K562 (cell line): Measurements from ENCODE around the gene ZNF845. TPM values are rescaled to one million over a fixed set of nuclear protein-coding genes. Genes with fewer than 3 reads are reported as not detected.
A peak's percentile ranks its signal among the peaks of the same experiment; 100 is the strongest.

Experiments
- ATAC-seq: fragments of 200-7000 bp; cut with Tn5 transposase; 3 replicates; pipeline ENCODE4 v1.9.1; 2020; ENCODE audit warnings: moderate library complexity
- BruUV-seq: library from RNA; stranded (reverse); fragments of 400-500 nt; replicated peaks from 2 replicates; lab custom pipeline; 2021; lab: Mats Ljungman, UMichigan
- CTCF ChIA-PET: fragments of 300-600 bp; formaldehyde crosslinking; extraction: SDS; loops from one replicate; lab custom pipeline; 2021; ENCODE audit warnings: low intra/inter-chr PET ratio; lab: Yijun Ruan, JAX
- POLR2A ChIA-PET: fragments of 300-600, 350-650 bp; sonication (Branson Sonifier 250); formaldehyde crosslinking; extraction: SDS; loops from one replicate; lab custom pipeline; 2021; ENCODE audit warnings: antibody characterized with exemption, inconsistent platforms; lab: Yijun Ruan, JAX
- DNase-seq, 4 experiments: peaks; one replicate each; pipeline versions ENCODE4 v3.0.0 to v3.0.0-alpha.2; 2011 to 2018; ENCODE audit warnings: low spot score in 3 of 4, mixed read lengths in 3 of 4; ENCODE audit errors: extremely low read depth in 1 of 4
- FAIRE-seq: peaks from 2 replicates; lab custom pipeline; 2011; peaks lifted over from hg19 to GRCh38; lab: Jason Lieb, UNC
- H2AFZ ChIP-seq: 2 replicates; pipeline ENCODE4 v1.6.0; 2011; ENCODE audit warnings: low read depth, low read length, control low read depth, inconsistent platforms
- H3K27ac ChIP-seq: fragments of 200-600 bp; 3 replicates; pipeline ENCODE4 v1.8.0; 2011; ENCODE audit warnings: low read depth, mild to moderate bottlenecking, control low read depth, inconsistent platforms, low read length, moderate library complexity, mixed read lengths; ENCODE audit errors: extremely low read depth
- H3K27me3 ChIP-seq, 2 experiments: fragments of 300-600 bp in 1 of 2; 2 replicates in 1 of 2; 3 replicates in 1 of 2; pipeline versions ENCODE4 v1.6.0 to v1.8.0; 2011; ENCODE audit warnings: inconsistent platforms in 2 of 2, low read length in 2 of 2, mild to moderate bottlenecking in 1 of 2, mixed read lengths in 1 of 2, moderate library complexity in 1 of 2; ENCODE audit not compliant: control insufficient read depth in 2 of 2, insufficient read depth in 2 of 2
- H3K36me3 ChIP-seq: fragments of 300-600 bp; 3 replicates; pipeline ENCODE4 v1.8.0; 2011; ENCODE audit warnings: mild to moderate bottlenecking, low read length, inconsistent platforms; ENCODE audit not compliant: control insufficient read depth, insufficient read depth
- H3K4me1 ChIP-seq, 2 experiments: fragments of 200-600 bp in 1 of 2; replicated peaks in 1 of 2; 2 replicates in 1 of 2; 3 replicates in 1 of 2; pipeline versions ENCODE4 v1.5.1 to v1.8.0; 2011; ENCODE audit warnings: inconsistent platforms in 2 of 2, low read length in 2 of 2, mild to moderate bottlenecking in 1 of 2, mixed read lengths in 1 of 2, moderate library complexity in 1 of 2; ENCODE audit not compliant: control insufficient read depth in 2 of 2, insufficient read depth in 2 of 2
- H3K4me2 ChIP-seq: 2 replicates; pipeline ENCODE4 v1.6.1; 2011; ENCODE audit warnings: low read length, control low read depth, inconsistent platforms, mixed read lengths; ENCODE audit not compliant: insufficient read depth
- H3K4me3 ChIP-seq: fragments of 200-600 bp; sonication (generic), shearing (Covaris generic); 2 replicates; pipeline ENCODE4 v1.5.1; 2016; ENCODE audit warnings: control low read depth, inconsistent platforms
- H3K79me2 ChIP-seq: fragments of 200-600 bp; 3 replicates; pipeline ENCODE4 v1.8.0; 2011; ENCODE audit warnings: low read length, inconsistent platforms; ENCODE audit not compliant: control insufficient read depth, insufficient read depth
- H3K9ac ChIP-seq, 2 experiments: 2 replicates each; pipeline versions ENCODE4 v1.6.0 to v1.6.1; 2011; ENCODE audit warnings: low read depth in 2 of 2, low read length in 2 of 2, control low read depth in 1 of 2, inconsistent platforms in 1 of 2, mild to moderate bottlenecking in 1 of 2, mixed read lengths in 1 of 2; ENCODE audit not compliant: insufficient read depth in 1 of 2
- H3K9me1 ChIP-seq: one replicate; pipeline ENCODE4 v1.6.0; 2011; ENCODE audit warnings: inconsistent platforms, mild to moderate bottlenecking, low read length, moderate library complexity; ENCODE audit not compliant: control insufficient read depth, insufficient read depth
- H3K9me3 ChIP-seq: replicated peaks from 2 replicates; pipeline ENCODE4 v1.5.1; 2011; ENCODE audit warnings: low read depth, low read length, inconsistent platforms; ENCODE audit not compliant: control insufficient read depth, insufficient read depth
- H4K20me1 ChIP-seq: replicated peaks from 2 replicates; pipeline ENCODE4 v1.6.1; 2011; ENCODE audit warnings: low read length, inconsistent platforms, mixed read lengths; ENCODE audit not compliant: control insufficient read depth, insufficient read depth
- E2F6 ChIP-seq, 2 experiments: IDR thresholded peaks; 2 replicates each; pipeline ENCODE4 v1.6.1; 2011; ENCODE audit warnings: borderline replicate concordance in 1 of 2, control low read depth in 1 of 2, low read depth in 1 of 2, low read length in 1 of 2, mild to moderate bottlenecking in 1 of 2, mixed read lengths in 1 of 2, moderate library complexity in 1 of 2; ENCODE audit not compliant: insufficient read depth in 1 of 2, insufficient read length in 1 of 2, poor library complexity in 1 of 2, severe bottlenecking in 1 of 2; ENCODE audit errors: extremely low read depth in 1 of 2
- L3MBTL2 ChIP-seq: fragments of 450-650 bp; IDR thresholded peaks from 2 replicates; pipeline ENCODE4 v1.6.1; 2016; ENCODE audit warnings: mild to moderate bottlenecking, moderate library complexity
- NRF1 ChIP-seq, 2 experiments: fragments of 450-650 bp; IDR thresholded peaks in 1 of 2; conservative IDR thresholded peaks in 1 of 2; 2 replicates each; pipeline ENCODE4 v1.6.1; 2014; ENCODE audit warnings: mild to moderate bottlenecking in 2 of 2
- PCBP2 ChIP-seq: fragments of 200-400 bp; formaldehyde crosslinking; IDR thresholded peaks from 2 replicates; pipeline ENCODE4 v1.6.1; 2018; ENCODE audit warnings: low read length, low read depth, mild to moderate bottlenecking, moderate library complexity; ENCODE audit not compliant: poor library complexity, severe bottlenecking
- SMARCE1 ChIP-seq: fragments of 450-650 bp; IDR thresholded peaks from 2 replicates; pipeline ENCODE4 v1.7.1; 2016; ENCODE audit warnings: mild to moderate bottlenecking
- SOX6 ChIP-seq: fragments of 450-650 bp; IDR thresholded peaks from 2 replicates; pipeline ENCODE4 v1.6.1; 2014; ENCODE audit warnings: mild to moderate bottlenecking
- SPI1 ChIP-seq: IDR thresholded peaks from 2 replicates; pipeline ENCODE4 v1.6.1; 2011; ENCODE audit warnings: low read depth, low read length, control low read depth, borderline replicate concordance
- YY1 ChIP-seq, 3 experiments: IDR thresholded peaks; 2 replicates each; pipeline ENCODE4 v1.6.1; 2011; ENCODE audit warnings: low read length in 2 of 3, mild to moderate bottlenecking in 2 of 3, moderate library complexity in 2 of 3, borderline replicate concordance in 1 of 3, control low read depth in 1 of 3, low read depth in 1 of 3; ENCODE audit not compliant: insufficient read depth in 3 of 3, insufficient replicate concordance in 2 of 3, control insufficient read depth in 1 of 3, insufficient read length in 1 of 3; ENCODE audit errors: extremely low read depth in 1 of 3
- ZNF282 ChIP-seq: sonication (generic); formaldehyde crosslinking; IDR thresholded peaks from 2 replicates; pipeline ENCODE4 v1.8.1; 2023; ENCODE audit warnings: missing genetic modification reagents
- whole genome bisulfite sequencing: fragments of 100-300 bp; shearing (Covaris generic); methylation state at CpG from one replicate; pipeline ENCODE4 v1.1.6; 2016; ENCODE audit warnings: low coverage, mixed read lengths; ENCODE audit not compliant: insufficient coverage; ENCODE audit errors: missing lambda C conversion rate; 5-methylcytosine and 5-hydroxymethylcytosine counted together
- in situ Hi-C: fragments of 300-500 bp; cut with MboI; formaldehyde crosslinking; loops from 4 replicates; pipeline ENCODE4 v1.15.0; 2018; ENCODE audit warnings: inconsistent platforms, mixed read lengths
- intact Hi-C: fragments of 100-400 bp; cut with micrococcal nuclease; formaldehyde crosslinking; loops from 2 replicates; pipeline ENCODE4 v1.14.2; 2022
- polyA plus RNA-seq, 8 experiments: library from polyadenylated mRNA; depleted of rRNA in 4 of 8; stranded (reverse) in 5 of 8; unstranded in 3 of 8; fragments of >200 nt; fragmentation: Nextera tagmentation in 2 of 8; fragmentation: Illumina TruSeq in 1 of 8; extraction: Ambion mirVana in 2 of 8; extraction: Trizol in 1 of 8; gene quantifications; 2 replicates each; pipeline versions ENCODE4 v1.2.1 to v1.2.3, GENCODE V29; 2011 to 2014; ENCODE audit warnings: inconsistent platforms in 1 of 8, missing spikeins in 1 of 8
- total RNA-seq, 7 experiments: library from RNA; depleted of rRNA in 6 of 7; stranded (reverse); fragments of >200 nt in 6 of 7; fragmentation: Illumina TruSeq in 2 of 7; extraction: Trizol in 2 of 7; gene quantifications; 2 replicates each; pipeline versions ENCODE4 v1.2.1 to v1.2.3, GENCODE V29; 2011 to 2021; ENCODE audit warnings: low replicate concordance in 1 of 7
- TF ChIP-seq, protein P1 (sequence below): sonication (generic); formaldehyde crosslinking; IDR thresholded peaks from 2 replicates; pipeline ENCODE4 v1.8.1; 2023; ENCODE audit warnings: mild to moderate bottlenecking, missing genetic modification reagents

The ZNF845 gene
- total and polyA plus RNA-seq, 9 of the 15 experiments (the other 6 are each of a cell fraction or from before 2014, with no cell fraction given), result 1.9 to 13.2 (median 6.4) TPM

GRCh38 chr19:53290758-53291549 is 42.6 kb upstream of the ZNF845 start:
- no peaks in the 10 kb centered on the region for H3K9me3 ChIP-seq
- ATAC-seq, result no peak
- no peaks in the 10 kb centered on the region for H3K36me3 ChIP-seq
- H3K27ac ChIP-seq, result no peak overlapping the region
- H3K9ac ChIP-seq, result no peak overlapping the region
- peaks cover 0 to 12% of the 10 kb centered on the region in 2 experiments; a peak in 1 of 5 replicates for H3K27me3 ChIP-seq
- no peak overlapping the region for H3K4me2 ChIP-seq
- H3K9me1 ChIP-seq, result no peaks in the 10 kb centered on the region
- no peaks in the 10 kb centered on the region for H3K79me2 ChIP-seq
- BruUV-seq, result no TSS peak
- TF ChIP-seq SPI1 (peak; percentile 69), SOX6 (no peak), YY1 (IDR thresholded peaks at IDR 0.05; ENCODE audit: borderline replicate concordance in 1 of 3, control insufficient read depth in 1 of 3, extremely low read depth in 1 of 3, insufficient read depth in 3 of 3, insufficient read length in 1 of 3, insufficient replicate concordance in 2 of 3, low read depth in 1 of 3, low read length in 2 of 3) (no peak), PCBP2 (no peak), L3MBTL2 (peak; percentile 39; the same call in 1 of the 2 replicates), E2F6 (IDR thresholded peaks at IDR 0.05; ENCODE audit: borderline replicate concordance in 1 of 2, extremely low read depth in 1 of 2, insufficient read depth in 1 of 2, insufficient read length in 1 of 2, low read depth in 1 of 2, low read length in 1 of 2, poor library complexity in 1 of 2, severe bottlenecking in 1 of 2) (peak; percentile 28 to 52), SMARCE1 (no peak), NRF1 (conservative IDR thresholded peaks at IDR 0.05 in 1 of 2, IDR thresholded peaks at IDR 0.05 in 1 of 2) (peak; percentile 41 to 65; a peak in 3 of 4 replicates), ZNF282 (CRISPR knock-in tag) (no peak)
- TF ChIP-seq, protein P1, sequence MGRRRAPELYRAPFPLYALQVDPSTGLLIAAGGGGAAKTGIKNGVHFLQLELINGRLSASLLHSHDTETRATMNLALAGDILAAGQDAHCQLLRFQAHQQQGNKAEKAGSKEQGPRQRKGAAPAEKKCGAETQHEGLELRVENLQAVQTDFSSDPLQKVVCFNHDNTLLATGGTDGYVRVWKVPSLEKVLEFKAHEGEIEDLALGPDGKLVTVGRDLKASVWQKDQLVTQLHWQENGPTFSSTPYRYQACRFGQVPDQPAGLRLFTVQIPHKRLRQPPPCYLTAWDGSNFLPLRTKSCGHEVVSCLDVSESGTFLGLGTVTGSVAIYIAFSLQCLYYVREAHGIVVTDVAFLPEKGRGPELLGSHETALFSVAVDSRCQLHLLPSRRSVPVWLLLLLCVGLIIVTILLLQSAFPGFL (CRISPR knock-in tag), result no peak
- TF ChIP-seq, all 486 proteins: peak for 4
- WGBS, result 14% methylated on average over 43 of the region's 47 CpGs
- Histone ChIP-seq H3K4me1 (peaks cover 0 to 4% of the 10 kb centered on the region in 2 experiments; a peak in 2 of 5 replicates), H2AFZ (no peak overlapping the region), H4K20me1 (no peaks in the 10 kb centered on the region), H3K4me3 (no peak overlapping the region)
- in situ Hi-C loops (no loop called here), intact Hi-C loops (no loop called here)
- CTCF ChIA-PET, result no interaction called here
- FAIRE-seq (no peak), DNase-seq (no peak)
- POLR2A ChIA-PET, result no interaction called here
